Measurements from ENCODE around the gene MELTF. TPM values are rescaled to one million over a fixed set of nuclear protein-coding genes. Genes with fewer than 3 reads are reported as not detected.
"Not testable (repeated sequence)": the region's sequence is repeated elsewhere in the genome, so short reads cannot be mapped to it uniquely, and the experiment has no call there.

MELTF gene
- 0.40 and 1.3 TPM in 2 replicates for total RNA-seq

GRCh38 chr3:197029511-197030167, at the start of gene MELTF:
TSS of gene MELTF (minus strand) at chr3:197029817. CDS start at chr3:197029702, 115 bp downstream.
- DNase-seq (ENCODE audit: low read depth in 2 of 2), result peak; percentile 27 to 58

- no peak for DNase-seq (ENCODE audit: low read depth in 2 of 2)
Measured at GRCh38 chr3:197076415-197076814, 46.8 kb upstream of the MELTF start.

GRCh38 chr3:197068077-197068476, 38.5 kb upstream of the MELTF start:
- no peak for DNase-seq (ENCODE audit: low read depth in 2 of 2)

GRCh38 chr3:197064771-197065170, 35.2 kb upstream of the MELTF start:
- DNase-seq (ENCODE audit: low read depth in 2 of 2), result no peak

GRCh38 chr3:197062446-197062845, 32.8 kb upstream of the MELTF start:
- DNase-seq (ENCODE audit: low read depth in 2 of 2), result no peak

- not testable (repeated sequence) for DNase-seq (ENCODE audit: low read depth in 2 of 2)
Measured at GRCh38 chr3:197051637-197052036, 22.0 kb upstream of the MELTF start.

GRCh38 chr3:197050511-197050910, 20.9 kb upstream of the MELTF start:
- DNase-seq (ENCODE audit: low read depth in 2 of 2), result no peak

- DNase-seq (ENCODE audit: low read depth in 2 of 2), result no peak
Measured at GRCh38 chr3:197042539-197042938, 12.9 kb upstream of the MELTF start.

- no peak for DNase-seq (ENCODE audit: low read depth in 2 of 2)
Measured at GRCh38 chr3:197041875-197042488, 12.4 kb upstream of the MELTF start.

GRCh38 chr3:197040658-197041057, 11.0 kb upstream of the MELTF start:
- no peak for DNase-seq (ENCODE audit: low read depth in 2 of 2)

GRCh38 chr3:197038679-197039462, 9.3 kb upstream of the MELTF start:
- DNase-seq (ENCODE audit: low read depth in 2 of 2), result no peak

- DNase-seq (ENCODE audit: low read depth in 2 of 2), result no peak
Measured at GRCh38 chr3:197035577-197035976, 6.0 kb upstream of the MELTF start.

GRCh38 chr3:197034778-197035177, 5.2 kb upstream of the MELTF start:
- DNase-seq (ENCODE audit: low read depth in 2 of 2), result peak in 1 of 2 donors; percentile 44

GRCh38 chr3:197033764-197034163, 4.1 kb upstream of the MELTF start:
- DNase-seq (ENCODE audit: low read depth in 2 of 2), result peak in 1 of 2 donors; percentile 33

GRCh38 chr3:197031315-197032285, 2.0 kb upstream of the MELTF start:
- DNase-seq (ENCODE audit: low read depth in 2 of 2), result peak; percentile 94 to 95

GRCh38 chr3:197030379-197031314, 1.0 kb upstream of the MELTF start:
- DNase-seq (ENCODE audit: low read depth in 2 of 2), result no peak

- no peak for DNase-seq (ENCODE audit: low read depth in 2 of 2)
Measured at GRCh38 chr3:197028728-197029510, 698 bp downstream of the MELTF start.

- DNase-seq (ENCODE audit: low read depth in 2 of 2), result no peak
Measured at GRCh38 chr3:197027896-197028727, 1.5 kb downstream of the MELTF start.

Measured in lung microvascular endothelial cell (primary cell).